DND-41 (cell line): ENCODE data around the gene C17orf114.

Experiments used
- EZH2 ChIP-seq: IDR thresholded peaks from 3 replicates; pipeline ENCODE4 v1.6.1; 2012; ENCODE audit warnings: borderline replicate concordance, low read depth, mild to moderate bottlenecking, moderate library complexity, low read length, inconsistent platforms; ENCODE audit not compliant: severe bottlenecking
- TF ChIP-seq, protein P1 (sequence below): IDR thresholded peaks from 2 replicates; pipeline ENCODE4 v1.5.1; 2012; ENCODE audit warnings: borderline replicate concordance, low read length, moderate library complexity, mild to moderate bottlenecking; ENCODE audit not compliant: poor library complexity, severe bottlenecking; ENCODE audit errors: extremely low read depth

DNA sequence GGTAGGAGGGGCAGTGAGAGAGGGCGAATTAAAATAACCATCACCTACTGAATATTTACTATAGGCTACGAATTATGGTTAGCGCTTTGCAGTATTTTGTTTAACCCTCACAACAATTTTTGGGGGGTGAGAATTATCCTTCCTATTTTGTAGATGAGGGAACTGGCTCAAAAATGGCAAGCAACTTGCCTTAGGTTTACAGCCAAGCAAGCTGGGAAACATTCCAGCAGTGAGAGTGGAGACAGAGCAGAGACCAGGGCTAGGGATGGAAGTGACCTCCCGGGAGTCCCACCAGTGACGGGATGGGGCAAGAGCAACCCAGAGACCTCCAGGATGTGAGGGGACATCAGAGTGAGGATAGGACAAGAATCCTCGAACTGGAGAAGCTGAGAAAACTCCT is 15.6 kb downstream of the C17orf114 start:
- TF ChIP-seq, protein P1, sequence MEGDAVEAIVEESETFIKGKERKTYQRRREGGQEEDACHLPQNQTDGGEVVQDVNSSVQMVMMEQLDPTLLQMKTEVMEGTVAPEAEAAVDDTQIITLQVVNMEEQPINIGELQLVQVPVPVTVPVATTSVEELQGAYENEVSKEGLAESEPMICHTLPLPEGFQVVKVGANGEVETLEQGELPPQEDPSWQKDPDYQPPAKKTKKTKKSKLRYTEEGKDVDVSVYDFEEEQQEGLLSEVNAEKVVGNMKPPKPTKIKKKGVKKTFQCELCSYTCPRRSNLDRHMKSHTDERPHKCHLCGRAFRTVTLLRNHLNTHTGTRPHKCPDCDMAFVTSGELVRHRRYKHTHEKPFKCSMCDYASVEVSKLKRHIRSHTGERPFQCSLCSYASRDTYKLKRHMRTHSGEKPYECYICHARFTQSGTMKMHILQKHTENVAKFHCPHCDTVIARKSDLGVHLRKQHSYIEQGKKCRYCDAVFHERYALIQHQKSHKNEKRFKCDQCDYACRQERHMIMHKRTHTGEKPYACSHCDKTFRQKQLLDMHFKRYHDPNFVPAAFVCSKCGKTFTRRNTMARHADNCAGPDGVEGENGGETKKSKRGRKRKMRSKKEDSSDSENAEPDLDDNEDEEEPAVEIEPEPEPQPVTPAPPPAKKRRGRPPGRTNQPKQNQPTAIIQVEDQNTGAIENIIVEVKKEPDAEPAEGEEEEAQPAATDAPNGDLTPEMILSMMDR: no peak
- no peak for TF ChIP-seq EZH2
